B cell (primary cell): ENCODE measurements around the gene ZNF587.

Source experiments
- CTCF ChIP-seq: fragments of 200-600 bp; IDR thresholded peaks from one replicate; pipeline ENCODE4 v1.8.0; 2022; ENCODE audit warnings: antibody characterized with exemption, mild to moderate bottlenecking
- EZH2 ChIP-seq: IDR thresholded peaks from 2 replicates; pipeline ENCODE4 v1.6.1; 2012; ENCODE audit warnings: borderline replicate concordance, low read depth, mild to moderate bottlenecking, moderate library complexity, low read length; ENCODE audit not compliant: insufficient read depth, poor library complexity, severe bottlenecking

GRCh38 chr19:57887195-57887941, 37.7 kb downstream of the ZNF587 start:
- TF ChIP-seq CTCF (no peak), EZH2 (no peak)
